ENCODE data around the gene E2F3. TPM values are rescaled to one million over a fixed set of nuclear protein-coding genes. Genes with fewer than 3 reads are reported as not detected.

Gene E2F3
- total RNA-seq, 1 experiment from 2014 or later, result 35.7 TPM

DNA sequence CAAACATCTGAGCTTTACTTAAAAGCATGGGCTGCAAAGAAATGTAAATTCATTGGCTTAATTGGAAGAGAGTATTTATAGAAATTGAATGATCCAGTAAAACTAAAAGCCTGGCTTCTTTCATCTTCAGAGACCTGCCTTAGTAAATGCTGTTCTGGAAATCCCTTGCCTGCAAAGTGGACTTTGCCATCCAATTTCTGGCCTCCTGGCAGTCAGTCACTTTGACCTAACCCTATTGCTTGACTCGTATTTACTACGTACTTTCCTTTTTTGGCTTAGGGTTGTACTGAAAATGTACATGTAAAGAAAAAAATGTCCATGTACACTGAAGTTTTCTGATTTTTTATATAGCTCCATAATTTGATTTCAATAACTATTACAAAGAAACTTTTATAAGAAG is 47.1 kb downstream of the E2F3 start:
- Histone ChIP-seq H3K4me1 (ENCODE audit: insufficient read depth, low read length) (peaks cover 4% of the 10 kb centered on the region; the same call in 1 of the 2 replicates), H2BK20ac (ENCODE audit: low read depth, low read length, poor library complexity, severe bottlenecking) (no peak overlapping the region), H4K20me1 (ENCODE audit: control insufficient read depth, insufficient read depth, insufficient read length) (no peaks in the 10 kb centered on the region), H3K18ac (ENCODE audit: insufficient read length, low read depth, low read length) (no peak overlapping the region), H2BK15ac (ENCODE audit: low read depth, low read length) (no peak overlapping the region), H3K14ac (ENCODE audit: insufficient read depth, low read length) (no peak overlapping the region), H3K79me2 (ENCODE audit: insufficient read depth, low read length) (peaks cover 35% of the 10 kb centered on the region; the same call in 1 of the 2 replicates), H3K27ac (ENCODE audit: insufficient read length, low read depth, low read length) (no peak overlapping the region), H3T11ph (ENCODE audit: low read length) (no peak overlapping the region), H3K9ac (ENCODE audit: extremely low read depth, insufficient read length, low read length) (no peak overlapping the region), H3K79me1 (ENCODE audit: insufficient read depth, low read depth, low read length, poor library complexity, severe bottlenecking) (peaks cover 5% of the 10 kb centered on the region), H3K9me3 (ENCODE audit: control insufficient read depth, low read depth, low read length) (no peaks in the 10 kb centered on the region), H2BK120ac (ENCODE audit: low read depth, low read length, poor library complexity, severe bottlenecking) (no peak overlapping the region), H3K23me2 (ENCODE audit: insufficient read length, low read depth, low read length, poor library complexity, severe bottlenecking) (no peaks in the 10 kb centered on the region), H4K8ac (replicated peaks; ENCODE audit: insufficient read length, low read depth, low read length) (no peak overlapping the region), H3K56ac (ENCODE audit: insufficient read length, low read depth, low read length) (no peak overlapping the region), H3K23ac (ENCODE audit: insufficient read length, low read depth, low read length) (no peak overlapping the region), H3K4me2 (ENCODE audit: insufficient read depth, insufficient read length, low read length) (no peak overlapping the region), H3K4ac (ENCODE audit: low read depth, low read length) (no peak overlapping the region), H2AK5ac (ENCODE audit: insufficient read length, low read length) (no peak overlapping the region), H2BK12ac (ENCODE audit: insufficient read length, low read depth, low read length) (no peak overlapping the region), H4K91ac (ENCODE audit: insufficient read length, low read depth, low read length) (no peak overlapping the region), H4K5ac (ENCODE audit: insufficient read length, low read depth, low read length) (no peak overlapping the region), H3K27me3 (ENCODE audit: insufficient read depth, low read length) (no peaks in the 10 kb centered on the region), H2AFZ (ENCODE audit: low read length) (no peak overlapping the region), H2BK5ac (ENCODE audit: insufficient read length, low read length) (no peak overlapping the region)
- H3K27me3 Mint-ChIP-seq (ENCODE audit: low read depth), result no peaks in the 10 kb centered on the region
- no peak for DNase-seq
- H3K36me3 Mint-ChIP-seq (ENCODE audit: insufficient read depth in 1 of 3, low read depth in 3 of 3), result peaks cover 14 to 28% (median 17%) of the 10 kb centered on the region in 3 experiments
- peaks cover 34 to 51% of the 10 kb centered on the region in 2 experiments for H3K4me1 Mint-ChIP-seq
- H3K4me3 Mint-ChIP-seq, result no peak overlapping the region
- TF ChIP-seq, protein P1, sequence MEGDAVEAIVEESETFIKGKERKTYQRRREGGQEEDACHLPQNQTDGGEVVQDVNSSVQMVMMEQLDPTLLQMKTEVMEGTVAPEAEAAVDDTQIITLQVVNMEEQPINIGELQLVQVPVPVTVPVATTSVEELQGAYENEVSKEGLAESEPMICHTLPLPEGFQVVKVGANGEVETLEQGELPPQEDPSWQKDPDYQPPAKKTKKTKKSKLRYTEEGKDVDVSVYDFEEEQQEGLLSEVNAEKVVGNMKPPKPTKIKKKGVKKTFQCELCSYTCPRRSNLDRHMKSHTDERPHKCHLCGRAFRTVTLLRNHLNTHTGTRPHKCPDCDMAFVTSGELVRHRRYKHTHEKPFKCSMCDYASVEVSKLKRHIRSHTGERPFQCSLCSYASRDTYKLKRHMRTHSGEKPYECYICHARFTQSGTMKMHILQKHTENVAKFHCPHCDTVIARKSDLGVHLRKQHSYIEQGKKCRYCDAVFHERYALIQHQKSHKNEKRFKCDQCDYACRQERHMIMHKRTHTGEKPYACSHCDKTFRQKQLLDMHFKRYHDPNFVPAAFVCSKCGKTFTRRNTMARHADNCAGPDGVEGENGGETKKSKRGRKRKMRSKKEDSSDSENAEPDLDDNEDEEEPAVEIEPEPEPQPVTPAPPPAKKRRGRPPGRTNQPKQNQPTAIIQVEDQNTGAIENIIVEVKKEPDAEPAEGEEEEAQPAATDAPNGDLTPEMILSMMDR (conservative IDR thresholded peaks at IDR 0.05), result no peak
- WGBS (ENCODE audit: extremely low coverage, insufficient read length, low lambda C conversion rate), result no CpG with 5 or more reads among the region's 2 CpGs
- no peaks in the 10 kb centered on the region; a peak in 2 of 5 replicates for H3K9me3 Mint-ChIP-seq
- peak overlapping the region; percentile 8 to 49 (median 12); a peak in 3 of 7 replicates for H3K27ac Mint-ChIP-seq

Measured in H9 (cell line).